ENCODE measurements around the gene PRCP.

Gene PRCP

DNA sequence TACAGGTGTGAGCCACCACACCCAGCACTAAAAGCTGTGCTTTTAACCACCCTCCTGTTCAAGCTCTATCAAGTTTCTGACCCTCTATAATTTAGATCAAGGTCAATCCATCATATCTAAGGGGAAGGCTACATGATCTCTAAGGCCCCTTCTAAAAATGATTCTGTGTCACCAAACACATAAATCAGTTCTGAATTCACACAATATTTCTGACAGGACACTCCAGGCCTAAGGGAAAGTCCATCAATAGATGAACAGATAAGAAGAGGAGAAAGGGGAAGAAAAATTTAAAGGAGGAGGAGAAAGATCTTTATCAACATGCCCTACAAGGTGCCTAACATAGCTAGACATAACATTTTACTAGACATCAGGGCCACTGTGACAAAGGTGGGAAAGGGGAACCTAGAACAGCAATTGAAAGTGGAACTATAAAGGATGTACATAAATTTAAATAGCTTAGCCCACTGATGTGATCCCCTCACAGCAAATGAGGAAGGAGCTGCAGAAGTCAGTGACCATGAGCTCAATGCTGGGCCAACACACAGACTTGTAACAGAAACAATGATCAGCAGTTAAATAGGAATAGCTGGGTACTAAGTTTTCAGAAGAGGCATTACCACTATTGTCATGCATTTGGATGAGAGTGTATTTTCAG, 4.7 kb downstream of the PRCP start:
- H3K9me3 ChIP-seq (ENCODE audit: control extremely low read depth in 1 of 5, control insufficient read depth in 4 of 5, insufficient read depth in 2 of 5, low read depth in 1 of 5, low read length in 4 of 5) = no peaks in the 10 kb centered on the region
- H3K27me3 ChIP-seq (replicated peaks in 2 of 5; ENCODE audit: control insufficient read depth in 4 of 5, insufficient read depth in 5 of 5, low read length in 4 of 5) = no peaks in the 10 kb centered on the region
- H3K4me1 ChIP-seq (ENCODE audit: control extremely low read depth in 1 of 4, control insufficient read depth in 4 of 4, insufficient read depth in 4 of 4, low read length in 3 of 4) = peaks cover 13 to 46% (median 33%) of the 10 kb centered on the region in 4 experiments
- DNase-seq = peak in 2 of 3 donors; percentile 83 to 89
- H3K4me3 ChIP-seq (ENCODE audit: control insufficient read depth in 1 of 7, extremely low read depth in 1 of 7, insufficient read depth in 4 of 7, low read depth in 2 of 7, low read length in 6 of 7) = no peak overlapping the region
- peak overlapping the region in 1 of 2 experiments; percentile 10 for H3K27ac ChIP-seq (ENCODE audit: insufficient read depth in 1 of 2, low read depth in 1 of 2, low read length in 2 of 2, poor library complexity in 1 of 2, severe bottlenecking in 2 of 2)
- ChIA-PET CTCF (interaction anchor here (0.7 to 1.3 kb wide), 5 partner anchors 16 to 178 kb away, joined by 3 read pairs; no protein-coding TSS in a partner anchor), POLR2A (interaction anchor here (0.9 kb wide), 1 partner anchor 187 kb away, joined by 3 read pairs; no protein-coding TSS in a partner anchor)
- H3K36me3 ChIP-seq (ENCODE audit: control insufficient read depth in 4 of 4, insufficient read depth in 4 of 4, low read length in 3 of 4) = no peaks in the 10 kb centered on the region

DNA sequence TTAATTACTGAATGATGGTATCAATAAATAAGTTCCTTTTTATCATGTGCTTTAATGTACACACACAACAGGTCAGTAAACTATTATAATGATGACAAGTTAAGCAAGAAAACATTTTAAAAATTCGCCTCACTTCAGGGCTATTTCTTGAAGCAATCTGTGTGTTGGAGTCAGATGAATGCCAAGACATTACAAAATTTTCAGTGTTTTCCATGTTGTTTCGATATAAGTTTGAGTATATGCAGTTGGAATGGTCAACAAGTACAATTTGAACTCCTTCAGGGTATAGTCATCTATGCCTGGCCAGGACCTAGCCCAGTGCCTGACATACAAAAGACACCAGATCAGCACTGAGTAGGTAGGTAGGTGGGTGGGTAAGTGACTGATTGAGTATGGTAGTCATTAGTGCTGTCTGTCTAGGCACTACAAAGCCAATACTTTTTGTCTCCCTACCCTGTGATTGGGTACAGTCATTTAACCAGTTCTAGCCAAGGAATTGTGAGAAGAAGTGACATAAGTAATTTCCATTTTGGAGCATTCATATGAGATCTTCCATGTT, 7.5 kb downstream of the PRCP start:
- WGBS (ENCODE audit: insufficient coverage) = 100% methylated on average over 2 of the region's 2 CpGs
- Histone ChIP-seq H3K4me3 (ENCODE audit: control insufficient read depth in 1 of 7, extremely low read depth in 1 of 7, insufficient read depth in 4 of 7, low read depth in 2 of 7, low read length in 6 of 7) (no peak overlapping the region), H3K4me1 (ENCODE audit: control extremely low read depth in 1 of 4, control insufficient read depth in 4 of 4, insufficient read depth in 4 of 4, low read length in 3 of 4) (peaks cover 14 to 46% (median 25%) of the 10 kb centered on the region in 4 experiments), H3K9me3 (ENCODE audit: control extremely low read depth in 1 of 5, control insufficient read depth in 4 of 5, insufficient read depth in 2 of 5, low read depth in 1 of 5, low read length in 4 of 5) (no peaks in the 10 kb centered on the region), H3K27ac (ENCODE audit: insufficient read depth in 1 of 2, low read depth in 1 of 2, low read length in 2 of 2, poor library complexity in 1 of 2, severe bottlenecking in 2 of 2) (no peak overlapping the region), H3K36me3 (ENCODE audit: control insufficient read depth in 4 of 4, insufficient read depth in 4 of 4, low read length in 3 of 4) (no peaks in the 10 kb centered on the region), H3K27me3 (replicated peaks in 2 of 5; ENCODE audit: control insufficient read depth in 4 of 5, insufficient read depth in 5 of 5, low read length in 4 of 5) (no peaks in the 10 kb centered on the region)
- POLR2A ChIA-PET = interaction anchor here (1.1 kb wide), 1 partner anchor 13 kb away, joined by 3 read pairs; no protein-coding TSS in a partner anchor
- no peak for DNase-seq
- CTCF ChIA-PET = interaction anchor here (0.8 kb wide), 1 partner anchor 25 kb away, joined by 3 read pairs; no protein-coding TSS in a partner anchor

DNA sequence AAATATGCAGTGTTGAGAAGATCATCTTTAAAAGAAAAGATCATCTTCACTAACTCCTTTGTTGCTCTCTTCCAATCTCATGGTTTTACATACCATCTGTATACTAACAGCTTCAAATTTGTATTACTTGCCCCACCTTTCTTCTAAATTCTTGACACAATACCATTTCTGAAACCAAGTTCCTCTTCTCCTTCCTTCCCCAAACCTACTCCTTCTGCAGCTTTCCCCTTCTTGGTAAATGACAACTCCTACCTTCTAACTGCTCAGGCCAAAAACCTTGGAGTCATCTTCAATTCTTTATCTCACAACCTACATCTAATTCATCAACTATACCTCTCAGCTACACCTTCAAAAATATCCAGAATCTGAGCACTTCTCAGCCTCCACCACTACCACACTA, 9.3 kb downstream of the PRCP start:
- Histone ChIP-seq H3K36me3 (ENCODE audit: control insufficient read depth in 4 of 4, insufficient read depth in 4 of 4, low read length in 3 of 4) (no peaks in the 10 kb centered on the region), H3K9me3 (ENCODE audit: control extremely low read depth in 1 of 5, control insufficient read depth in 4 of 5, insufficient read depth in 2 of 5, low read depth in 1 of 5, low read length in 4 of 5) (no peaks in the 10 kb centered on the region), H3K4me3 (ENCODE audit: control insufficient read depth in 1 of 7, extremely low read depth in 1 of 7, insufficient read depth in 4 of 7, low read depth in 2 of 7, low read length in 6 of 7) (peak overlapping the region in 1 of 7 experiments; percentile 30), H3K27ac (ENCODE audit: insufficient read depth in 1 of 2, low read depth in 1 of 2, low read length in 2 of 2, poor library complexity in 1 of 2, severe bottlenecking in 2 of 2) (no peak overlapping the region), H3K4me1 (ENCODE audit: control extremely low read depth in 1 of 4, control insufficient read depth in 4 of 4, insufficient read depth in 4 of 4, low read length in 3 of 4) (peaks cover 14 to 37% (median 23%) of the 10 kb centered on the region in 4 experiments), H3K27me3 (replicated peaks in 2 of 5; ENCODE audit: control insufficient read depth in 4 of 5, insufficient read depth in 5 of 5, low read length in 4 of 5) (no peaks in the 10 kb centered on the region)
- POLR2A ChIA-PET = no interaction called here
- peak in 1 of 3 donors; percentile 18 for DNase-seq
- CTCF ChIA-PET = interaction anchor here (1.0 to 4.6 kb wide), 2 partner anchors 11 to 23 kb away, joined by 3 to 24 read pairs; partner anchors contain the start of gene DDIAS

DNA sequence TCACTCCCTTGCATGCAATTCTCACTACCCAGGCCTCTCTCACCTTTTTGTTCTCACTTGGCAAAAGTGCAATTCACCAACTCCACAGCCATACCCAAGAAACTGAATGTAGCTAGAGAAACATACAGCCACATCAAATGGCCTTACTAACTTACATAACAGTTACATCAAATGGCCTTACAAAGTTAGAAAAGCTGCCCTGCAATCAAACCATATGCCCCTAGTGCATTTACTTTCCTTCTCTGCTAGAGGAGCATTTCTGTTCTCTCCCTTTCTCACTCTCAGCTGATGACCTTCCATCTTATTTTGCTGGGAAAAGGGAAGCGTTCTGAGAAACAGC, 10.3 kb downstream of the PRCP start:
- ChIA-PET POLR2A (no interaction called here), CTCF (interaction anchor here (1.2 to 4.6 kb wide), 2 partner anchors 11 to 22 kb away, joined by 3 to 24 read pairs; partner anchors contain the start of gene DDIAS)
- Histone ChIP-seq H3K36me3 (ENCODE audit: control insufficient read depth in 4 of 4, insufficient read depth in 4 of 4, low read length in 3 of 4) (no peaks in the 10 kb centered on the region), H3K9me3 (ENCODE audit: control extremely low read depth in 1 of 5, control insufficient read depth in 4 of 5, insufficient read depth in 2 of 5, low read depth in 1 of 5, low read length in 4 of 5) (no peaks in the 10 kb centered on the region), H3K27me3 (replicated peaks in 2 of 5; ENCODE audit: control insufficient read depth in 4 of 5, insufficient read depth in 5 of 5, low read length in 4 of 5) (no peaks in the 10 kb centered on the region), H3K4me1 (ENCODE audit: control extremely low read depth in 1 of 4, control insufficient read depth in 4 of 4, insufficient read depth in 4 of 4, low read length in 3 of 4) (peaks cover 14 to 29% (median 20%) of the 10 kb centered on the region in 4 experiments), H3K4me3 (ENCODE audit: control insufficient read depth in 1 of 7, extremely low read depth in 1 of 7, insufficient read depth in 4 of 7, low read depth in 2 of 7, low read length in 6 of 7) (peak overlapping the region in 2 of 7 experiments; percentile 11 to 43), H3K27ac (ENCODE audit: insufficient read depth in 1 of 2, low read depth in 1 of 2, low read length in 2 of 2, poor library complexity in 1 of 2, severe bottlenecking in 2 of 2) (no peak overlapping the region)
- no CpG with 5 or more reads among the region's 1 CpG for WGBS (ENCODE audit: insufficient coverage)
- no peak for DNase-seq

DNA sequence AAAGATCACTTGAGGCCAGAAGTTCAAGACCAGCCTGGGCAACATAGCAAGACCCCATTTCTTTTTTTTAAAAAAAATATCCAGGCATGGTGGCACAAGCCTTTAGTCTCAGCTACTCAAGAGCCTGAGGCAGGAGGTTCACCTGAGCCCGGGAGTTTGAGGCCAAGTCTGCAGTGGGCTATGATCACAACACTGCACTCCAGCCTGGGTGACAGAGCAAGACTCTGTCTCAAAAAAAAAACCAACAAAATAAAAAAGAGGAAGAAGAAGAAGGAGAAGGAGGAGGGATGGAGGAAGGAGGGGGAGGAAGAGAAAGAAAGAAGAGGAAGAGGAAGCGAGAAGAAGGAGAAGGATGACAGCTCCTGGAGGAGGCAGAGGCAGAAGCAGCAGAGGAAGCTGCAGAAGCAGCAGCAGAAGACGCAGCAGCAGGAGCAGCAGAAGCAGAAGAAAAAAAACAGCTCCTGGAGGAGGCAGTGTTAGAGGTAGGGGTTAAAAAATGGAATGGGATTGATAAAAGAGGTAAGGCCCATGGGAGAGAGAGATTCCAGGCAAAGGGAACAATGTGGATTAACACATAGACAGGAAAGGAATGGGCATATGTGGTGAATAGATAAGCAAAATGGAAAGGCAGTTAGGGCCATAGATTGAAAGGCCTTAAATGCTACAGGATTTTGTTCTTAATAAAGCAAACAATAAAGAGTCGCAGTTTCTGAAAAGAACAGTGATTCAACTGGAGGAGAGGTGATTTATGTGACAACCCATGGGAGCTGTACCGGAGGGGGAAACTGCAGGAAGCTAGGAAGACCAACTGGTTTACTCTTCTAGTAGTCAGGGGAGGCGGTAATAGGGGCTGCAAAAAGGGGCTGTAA, 10.9 kb downstream of the PRCP start:
- POLR2A ChIA-PET = no interaction called here
- 8% methylated on average over 5 of the region's 6 CpGs for WGBS (ENCODE audit: insufficient coverage)
- CTCF ChIA-PET = interaction anchor here (0.6 to 4.6 kb wide), 4 partner anchors 12 to 171 kb away, joined by 3 to 24 read pairs (median 3); partner anchors contain the start of gene DDIAS

DNA sequence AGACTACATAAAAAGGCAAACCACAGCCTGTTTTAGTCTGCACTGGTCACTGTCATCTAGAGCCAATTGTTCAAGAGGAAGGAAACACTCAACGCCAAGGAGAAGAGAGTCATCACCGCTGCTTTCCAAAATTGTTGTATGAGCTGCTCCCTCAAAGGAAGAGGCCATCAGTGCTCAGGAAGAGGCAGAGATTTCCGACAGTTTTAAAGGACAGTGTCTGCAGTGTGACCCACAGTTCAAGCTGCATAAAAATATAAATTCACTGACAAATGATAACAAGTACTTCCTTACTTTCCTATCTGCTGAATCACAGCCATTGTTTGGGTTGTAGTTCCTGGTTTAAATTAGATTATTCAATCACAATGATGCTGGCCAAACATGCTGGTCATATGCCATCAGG, 16.4 kb downstream of the PRCP start:
- H3K27me3 ChIP-seq (replicated peaks in 2 of 5; ENCODE audit: control insufficient read depth in 4 of 5, insufficient read depth in 5 of 5, low read length in 4 of 5) = no peaks in the 10 kb centered on the region
- POLR2A ChIA-PET = no interaction called here
- CTCF ChIA-PET = interaction anchor here (1.2 to 2.4 kb wide), 2 partner anchors 17 to 932 kb away, joined by 3 to 8 read pairs; partner anchors contain the start of genes DDIAS and PRCP
- H3K27ac ChIP-seq (ENCODE audit: insufficient read depth in 1 of 2, low read depth in 1 of 2, low read length in 2 of 2, poor library complexity in 1 of 2, severe bottlenecking in 2 of 2) = no peak overlapping the region
- DNase-seq = no peak
- H3K9me3 ChIP-seq (ENCODE audit: control extremely low read depth in 1 of 5, control insufficient read depth in 4 of 5, insufficient read depth in 2 of 5, low read depth in 1 of 5, low read length in 4 of 5) = peaks cover 0 to 5% (median 0%) of the 10 kb centered on the region in 5 experiments
- H3K4me3 ChIP-seq (ENCODE audit: control insufficient read depth in 1 of 7, extremely low read depth in 1 of 7, insufficient read depth in 4 of 7, low read depth in 2 of 7, low read length in 6 of 7) = no peak overlapping the region
- peaks cover 0 to 4% (median 2%) of the 10 kb centered on the region in 4 experiments for H3K36me3 ChIP-seq (ENCODE audit: control insufficient read depth in 4 of 4, insufficient read depth in 4 of 4, low read length in 3 of 4)
- WGBS (ENCODE audit: insufficient coverage) = 14% methylated on average over 3 of the region's 3 CpGs
- peaks cover under 1 to 10% (median 7%) of the 10 kb centered on the region in 4 experiments for H3K4me1 ChIP-seq (ENCODE audit: control extremely low read depth in 1 of 4, control insufficient read depth in 4 of 4, insufficient read depth in 4 of 4, low read length in 3 of 4)

More for the DNA sequence above, 10.9 kb downstream of the PRCP start:
- H3K4me1 ChIP-seq (ENCODE audit: control extremely low read depth in 1 of 4, control insufficient read depth in 4 of 4, insufficient read depth in 4 of 4, low read length in 3 of 4) = peaks cover 14 to 29% (median 20%) of the 10 kb centered on the region in 4 experiments
- H3K4me3 ChIP-seq (ENCODE audit: control insufficient read depth in 1 of 7, extremely low read depth in 1 of 7, insufficient read depth in 4 of 7, low read depth in 2 of 7, low read length in 6 of 7) = peak overlapping the region in 2 of 7 experiments; percentile 11 to 38
- no peak overlapping the region for H3K27ac ChIP-seq (ENCODE audit: insufficient read depth in 1 of 2, low read depth in 1 of 2, low read length in 2 of 2, poor library complexity in 1 of 2, severe bottlenecking in 2 of 2)
- H3K27me3 ChIP-seq (replicated peaks in 2 of 5; ENCODE audit: control insufficient read depth in 4 of 5, insufficient read depth in 5 of 5, low read length in 4 of 5) = no peaks in the 10 kb centered on the region
- H3K36me3 ChIP-seq (ENCODE audit: control insufficient read depth in 4 of 4, insufficient read depth in 4 of 4, low read length in 3 of 4) = no peaks in the 10 kb centered on the region
- no peaks in the 10 kb centered on the region for H3K9me3 ChIP-seq (ENCODE audit: control extremely low read depth in 1 of 5, control insufficient read depth in 4 of 5, insufficient read depth in 2 of 5, low read depth in 1 of 5, low read length in 4 of 5)
- DNase-seq = peak in 2 of 3 donors; percentile 46 to 58

Data from common myeloid progenitor, CD34-positive (primary cell).